ENCODE results near the gene GHDC. TPM values are rescaled to one million over a fixed set of nuclear protein-coding genes. Genes with fewer than 3 reads are reported as not detected.

The GHDC gene
- total and polyA plus RNA-seq, 2 of the 13 experiments (the other 11 are each of a cell fraction or from before 2014, with no cell fraction given), result 15.4 to 22.5 TPM

- TF ChIP-seq KDM4B (CRISPR knock-in tag; IDR thresholded peaks at IDR 0.05) (no peak), TOPORS (CRISPR knock-in tag; IDR thresholded peaks at IDR 0.05) (0 out of 2 replicates have a peak, but pooled peaks have one; percentile 41), ZBTB46 (CRISPR knock-in tag; IDR thresholded peaks at IDR 0.05; ENCODE audit: borderline replicate concordance) (no peak), ZFP37 (CRISPR knock-in tag; IDR thresholded peaks at IDR 0.05; ENCODE audit: borderline replicate concordance) (peak; percentile 23; the same call in 1 of the 2 replicates), ARID3A (IDR thresholded peaks at IDR 0.05; ENCODE audit: low read depth, low read length) (no peak), NR3C1 (CRISPR knock-in tag; IDR thresholded peaks at IDR 0.05) (no peak), ESRRA (CRISPR knock-in tag; IDR thresholded peaks at IDR 0.05; ENCODE audit: low read depth) (peak; percentile 78), ZNF576 (CRISPR knock-in tag; IDR thresholded peaks at IDR 0.05) (peak; percentile 87; the same call in 1 of the 2 replicates), SETDB1 (CRISPR knock-in tag; IDR thresholded peaks at IDR 0.05; ENCODE audit: borderline replicate concordance) (no peak), KLF15 (CRISPR knock-in tag; IDR thresholded peaks at IDR 0.05; ENCODE audit: borderline replicate concordance) (peak; percentile 92; the same call in 1 of the 2 replicates), CSRNP2 (CRISPR knock-in tag; conservative IDR thresholded peaks at IDR 0.05; ENCODE audit: low read depth) (no peak), BCL6 (CRISPR knock-in tag; IDR thresholded peaks at IDR 0.05) (no peak; the same call in 1 of the 2 replicates), ZMYM4 (CRISPR knock-in tag; IDR thresholded peaks at IDR 0.05) (peak; percentile 51), SP140L (CRISPR knock-in tag; IDR thresholded peaks at IDR 0.05; ENCODE audit: borderline replicate concordance) (peak; percentile 68; the same call in 1 of the 2 replicates), SNAI1 (CRISPR knock-in tag; IDR thresholded peaks at IDR 0.05; ENCODE audit: borderline replicate concordance) (no peak), ZNF24 (IDR thresholded peaks at IDR 0.05) (no peak), HHEX (CRISPR knock-in tag; IDR thresholded peaks at IDR 0.05) (no peak), E2F5 (CRISPR knock-in tag; conservative IDR thresholded peaks at IDR 0.05) (peak; percentile 82)
Observed at GRCh38 chr17:42183741-42184711, 10.3 kb downstream of the GHDC start (continued).
